M059J (cell line): Measurements from ENCODE around the gene SLIT3. TPM values are rescaled to one million over a fixed set of nuclear protein-coding genes. Genes with fewer than 3 reads are reported as not detected.
A peak's percentile ranks its signal among the peaks of the same experiment; 100 is the strongest.

Experiments
- DNase-seq: peaks from one replicate; pipeline ENCODE4 v3.0.0-alpha.2; 2012; ENCODE audit warnings: low read depth
- total RNA-seq: library from RNA; depleted of rRNA; stranded (reverse); fragments of >200 nt; shearing (Covaris generic); gene quantifications from 2 replicates; pipeline ENCODE4 v1.2.3, GENCODE V29; 2014

SLIT3 gene
- total RNA-seq, 1 experiment from 2014 or later = 0.17 TPM

DNA sequence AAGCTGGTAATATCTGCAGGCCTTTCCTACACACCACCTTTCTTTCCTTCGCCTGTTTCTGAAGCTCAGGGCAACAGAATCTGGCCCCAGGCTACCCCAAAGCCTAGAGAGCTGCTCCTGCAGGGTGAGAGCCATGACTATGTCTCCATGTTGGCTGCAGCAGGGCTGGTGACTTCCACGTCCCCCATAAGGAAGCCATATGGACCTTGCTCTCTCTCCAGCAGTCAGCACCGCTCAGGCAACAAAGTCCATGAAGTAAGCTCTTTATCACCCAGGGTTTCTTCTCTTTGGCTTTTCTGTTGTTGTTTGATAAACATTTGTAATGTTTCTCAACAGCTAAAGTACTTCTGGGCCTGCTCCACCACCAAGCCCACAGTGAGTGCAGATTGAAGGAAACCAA lies 125.2 kb downstream of the SLIT3 start:
- no peak for DNase-seq

GRCh38 chr5:169174923-169175322 lies 126.0 kb downstream of the SLIT3 start:
- no peak for DNase-seq

DNA sequence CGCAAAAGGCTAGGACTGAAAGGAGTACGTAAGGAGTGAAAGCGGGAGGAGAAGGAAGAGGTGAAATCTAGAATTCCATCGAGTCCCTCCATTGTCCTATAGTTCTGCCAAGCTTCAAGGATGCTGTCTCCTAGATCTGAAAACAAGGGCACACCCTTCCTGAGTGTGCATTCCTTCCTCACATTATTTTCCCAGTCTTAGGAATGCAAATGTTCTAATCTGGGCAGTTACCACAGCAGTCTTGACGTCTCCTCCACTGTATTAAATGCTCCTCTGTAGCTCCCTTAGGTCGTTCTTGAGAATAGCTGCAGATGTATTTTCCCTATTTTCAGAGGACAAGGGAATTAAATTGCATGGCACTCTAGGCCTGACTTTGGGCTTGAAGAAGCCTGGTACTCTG lies 127.6 kb downstream of the SLIT3 start:
- DNase-seq = no peak

DNA sequence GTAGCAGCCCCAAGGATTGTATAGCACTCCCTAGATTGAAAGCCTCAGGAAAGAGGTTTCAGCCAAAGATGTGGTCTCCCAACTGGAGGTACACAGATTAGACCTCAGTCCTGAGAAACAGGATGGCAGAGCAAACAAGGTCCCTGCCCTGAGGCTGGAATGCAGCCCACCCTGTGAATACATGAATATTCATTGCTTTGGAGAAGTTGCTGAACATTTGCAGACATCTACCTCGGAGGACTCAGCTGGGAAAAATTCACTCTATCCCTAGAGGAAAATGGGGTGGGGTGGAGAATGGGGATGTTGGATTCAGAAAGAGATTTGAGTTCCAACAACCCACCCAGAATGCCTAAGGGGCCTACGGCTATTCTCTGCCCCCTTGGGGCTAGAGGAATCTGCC lies 129.4 kb downstream of the SLIT3 start:
- no peak for DNase-seq

DNA sequence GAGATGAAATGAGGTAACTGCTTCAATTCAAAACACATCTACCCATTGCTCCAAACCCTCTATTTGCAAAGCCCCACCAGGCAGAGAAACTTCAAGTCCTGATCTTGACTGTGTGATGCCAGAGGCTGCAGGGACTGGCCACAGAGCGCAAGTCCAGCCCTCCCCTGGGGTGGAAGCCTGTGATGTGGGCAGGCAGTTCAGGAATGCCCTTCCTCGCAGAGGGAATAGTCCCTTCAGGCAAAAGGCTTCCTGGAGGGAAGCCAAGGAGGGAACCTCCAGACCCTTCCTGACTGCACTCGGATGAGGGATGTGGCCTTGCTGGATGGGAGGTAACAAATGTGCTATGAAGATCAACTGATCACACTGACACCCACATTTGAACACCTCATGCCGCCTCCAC lies 131.2 kb downstream of the SLIT3 start:
- peak; percentile 38 for DNase-seq

DNA sequence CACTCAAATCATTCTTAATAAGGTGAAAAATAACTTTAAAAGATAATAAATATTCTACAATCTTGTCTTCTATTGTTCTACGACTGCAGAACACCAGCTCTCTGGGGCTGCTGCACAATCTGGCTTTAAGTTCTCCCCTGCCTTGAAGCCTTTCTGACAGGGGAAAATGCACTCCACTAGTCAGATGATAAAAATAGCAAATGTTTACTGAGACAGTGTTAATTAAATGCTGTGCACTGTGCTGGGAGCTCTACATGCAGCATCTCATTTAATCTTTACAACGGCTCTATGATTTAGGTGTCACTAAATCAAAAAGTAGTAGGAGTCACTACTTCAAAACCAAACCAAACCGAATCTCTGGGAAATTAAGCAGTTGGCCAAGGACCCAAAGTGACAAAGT lies 132.7 kb downstream of the SLIT3 start:
- DNase-seq = no peak

DNA sequence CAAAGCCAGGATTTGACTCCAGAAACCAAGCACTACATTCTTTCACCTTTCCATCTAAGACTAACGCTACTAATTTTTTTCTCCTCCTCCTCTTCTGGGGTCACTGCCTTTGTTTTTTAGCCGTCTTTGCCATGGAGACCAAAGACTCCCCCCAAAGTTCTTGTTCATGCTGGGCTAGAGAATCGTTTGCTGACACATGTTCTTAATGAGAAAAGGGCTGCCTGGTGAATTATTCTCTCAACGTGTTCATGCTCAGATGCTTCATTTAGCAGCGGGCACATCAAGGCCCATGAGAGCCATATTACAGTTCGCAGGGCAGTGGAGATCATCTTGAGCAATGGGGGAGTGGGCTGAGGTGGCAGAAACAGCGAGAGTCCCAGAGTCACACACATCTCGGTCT lies 134.9 kb downstream of the SLIT3 start:
- no peak for DNase-seq

- DNase-seq = no peak
Observed at GRCh38 chr5:169165052-169165451, 135.9 kb downstream of the SLIT3 start.

- peak; percentile 90 for DNase-seq
Observed at GRCh38 chr5:169164481-169164925, 136.4 kb downstream of the SLIT3 start.

DNA sequence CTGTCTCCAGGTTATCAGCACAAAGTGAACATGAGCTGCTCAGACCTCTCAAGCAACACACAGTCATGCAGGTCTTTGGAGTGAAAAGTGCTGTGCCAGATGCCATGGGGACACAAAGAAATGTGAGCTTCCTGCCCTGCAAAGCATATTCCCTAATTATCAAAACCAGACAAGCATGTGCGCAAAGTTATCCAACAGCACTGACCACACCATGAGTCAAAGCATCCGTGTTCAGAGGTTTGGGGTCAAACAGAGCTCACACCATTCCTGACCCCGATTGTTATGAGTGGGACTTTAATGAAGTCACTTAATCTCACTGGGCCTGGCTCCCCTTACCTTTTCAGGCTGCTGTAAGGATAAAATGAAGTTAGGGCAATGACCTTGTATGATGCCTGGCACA lies 138.5 kb downstream of the SLIT3 start:
- peak; percentile 93 for DNase-seq

DNA sequence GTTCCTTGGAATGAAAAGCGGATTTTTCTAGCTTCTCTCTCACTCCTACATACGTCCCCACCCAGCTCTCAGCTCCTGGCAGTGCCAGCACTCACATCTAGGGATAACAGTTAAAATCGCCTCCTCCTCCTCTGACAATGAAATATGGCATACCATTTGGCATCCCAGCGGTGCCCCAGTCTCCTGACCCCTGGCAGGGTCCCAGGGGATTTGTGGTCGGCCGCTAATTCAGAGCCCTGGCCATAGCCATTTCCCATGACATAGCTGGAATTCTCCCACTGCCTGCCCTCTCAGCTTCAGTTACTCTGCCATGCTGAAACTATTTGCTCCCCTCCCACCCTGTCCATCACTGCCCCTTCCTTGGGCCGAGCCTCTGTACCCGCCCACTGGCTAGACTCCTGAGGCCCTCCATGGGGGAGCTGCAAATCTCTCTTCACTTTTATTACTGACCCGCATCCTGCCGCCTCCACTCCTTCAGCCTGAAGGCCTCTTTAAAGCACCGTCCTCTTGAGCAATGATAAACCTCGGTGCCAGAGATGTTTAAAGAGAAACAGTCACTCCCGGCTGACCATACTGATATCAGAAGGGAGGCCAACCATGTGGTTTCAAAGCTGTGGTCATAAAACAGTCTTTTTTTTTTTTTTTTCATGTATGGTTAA lies 139.8 kb downstream of the SLIT3 start:
- DNase-seq = peak; percentile 97

GRCh38 chr5:169160405-169160901 lies 140.5 kb downstream of the SLIT3 start:
- DNase-seq = peak; percentile 62

DNA sequence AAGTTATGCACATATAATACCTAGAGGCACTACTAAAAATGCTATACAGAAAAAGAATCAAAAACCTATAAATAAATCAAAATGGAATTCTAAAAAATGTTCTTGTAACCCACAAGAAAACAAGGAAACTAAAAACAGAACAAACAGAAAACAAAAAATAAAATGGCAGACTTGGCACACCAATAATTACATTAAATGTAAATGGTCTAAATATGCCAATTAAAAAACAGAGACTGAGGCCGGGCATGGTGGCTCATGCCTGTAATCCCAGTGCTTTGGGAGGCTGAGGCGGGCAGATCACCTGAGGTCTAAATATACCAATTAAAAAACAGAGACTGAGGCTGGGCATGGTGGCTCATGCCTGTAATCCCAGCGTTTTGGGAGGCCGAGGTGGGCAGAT lies 142.2 kb downstream of the SLIT3 start:
- DNase-seq = no peak

- no peak for DNase-seq
Observed at GRCh38 chr5:169157064-169157463, 143.9 kb downstream of the SLIT3 start.

- no peak for DNase-seq
Observed at GRCh38 chr5:169154679-169155078, 146.3 kb downstream of the SLIT3 start.

- no peak for DNase-seq
Observed at GRCh38 chr5:169153405-169153804, 147.5 kb downstream of the SLIT3 start.

GRCh38 chr5:169152946-169153345 lies 148.0 kb downstream of the SLIT3 start:
- no peak for DNase-seq

- no peak for DNase-seq
Observed at GRCh38 chr5:169152453-169152852, 148.5 kb downstream of the SLIT3 start.

GRCh38 chr5:169151051-169151805 lies 149.7 kb downstream of the SLIT3 start:
- DNase-seq = no peak

GRCh38 chr5:169150108-169150507 lies 150.8 kb downstream of the SLIT3 start:
- no peak for DNase-seq

DNA sequence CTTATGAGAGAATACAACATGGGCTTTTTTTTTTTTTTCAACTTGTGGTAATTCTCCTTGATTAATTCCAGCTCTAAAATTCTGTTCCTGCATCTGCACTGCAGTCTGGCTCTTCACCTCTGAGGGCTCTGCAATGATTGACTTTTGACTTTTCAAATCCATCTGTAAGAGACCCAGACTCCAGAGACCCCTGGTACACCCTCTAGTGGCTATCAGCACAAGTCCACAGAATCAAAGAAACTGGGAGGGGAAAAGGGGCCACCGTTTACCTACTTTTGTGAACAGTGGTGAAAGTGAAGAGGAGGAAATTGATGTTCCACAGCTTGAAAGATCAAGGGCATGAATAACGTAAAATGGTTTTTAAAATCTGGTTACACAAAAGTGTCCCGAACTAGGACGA lies 151.6 kb downstream of the SLIT3 start:
- DNase-seq = no peak

GRCh38 chr5:169148138-169148740 lies 152.7 kb downstream of the SLIT3 start:
- DNase-seq = no peak

GRCh38 chr5:169147534-169147933 lies 153.4 kb downstream of the SLIT3 start:
- DNase-seq = no peak
